ENCODE results near the gene VAV2. TPM values are rescaled to one million over a fixed set of nuclear protein-coding genes. Genes with fewer than 3 reads are reported as not detected.

VAV2 gene
- total RNA-seq, 1 experiment from 2014 or later = 25.0 TPM

- DNase-seq (ENCODE audit: low read depth in 1 of 2, low spot score in 2 of 2) = no peak
- Histone ChIP-seq H3K4me3 (no peak overlapping the region), H3K27ac (no peak overlapping the region), H3K9me3 (replicated peaks) (no peaks in the 10 kb centered on the region), H3K4me1 (replicated peaks) (no peaks in the 10 kb centered on the region), H3K27me3 (replicated peaks) (no peaks in the 10 kb centered on the region), H3K36me3 (peaks cover 43% of the 10 kb centered on the region)
Observed at GRCh38 chr9:133834080-133834976, 157.8 kb downstream of the VAV2 start.

GRCh38 chr9:133833388-133834025 lies 158.6 kb downstream of the VAV2 start:
- DNase-seq (ENCODE audit: low read depth in 1 of 2, low spot score in 2 of 2) = no peak
- Histone ChIP-seq H3K27me3 (replicated peaks) (no peaks in the 10 kb centered on the region), H3K9me3 (replicated peaks) (no peaks in the 10 kb centered on the region), H3K4me1 (replicated peaks) (no peaks in the 10 kb centered on the region), H3K27ac (no peak overlapping the region), H3K4me3 (no peak overlapping the region), H3K36me3 (peaks cover 51% of the 10 kb centered on the region)

- no peaks in the 10 kb centered on the region for H3K4me1 ChIP-seq (replicated peaks)
- no peak for DNase-seq (ENCODE audit: low read depth in 1 of 2, low spot score in 2 of 2)
- H3K36me3 ChIP-seq = peaks cover 52% of the 10 kb centered on the region
- H3K4me3 ChIP-seq = no peak overlapping the region
- H3K27me3 ChIP-seq (replicated peaks) = no peaks in the 10 kb centered on the region
- H3K27ac ChIP-seq = no peak overlapping the region
- no peaks in the 10 kb centered on the region for H3K9me3 ChIP-seq (replicated peaks)
Observed at GRCh38 chr9:133832877-133833276, 159.2 kb downstream of the VAV2 start.

GRCh38 chr9:133830711-133831110 lies 161.4 kb downstream of the VAV2 start:
- no peaks in the 10 kb centered on the region for H3K9me3 ChIP-seq (replicated peaks)
- DNase-seq (ENCODE audit: low read depth in 1 of 2, low spot score in 2 of 2) = no peak
- no peak overlapping the region for H3K27ac ChIP-seq
- no peaks in the 10 kb centered on the region for H3K27me3 ChIP-seq (replicated peaks)
- peaks cover 56% of the 10 kb centered on the region for H3K36me3 ChIP-seq
- no peak overlapping the region for H3K4me3 ChIP-seq
- no peaks in the 10 kb centered on the region for H3K4me1 ChIP-seq (replicated peaks)

GRCh38 chr9:133830310-133830709 lies 161.8 kb downstream of the VAV2 start:
- Histone ChIP-seq H3K4me3 (no peak overlapping the region), H3K27me3 (replicated peaks) (no peaks in the 10 kb centered on the region), H3K36me3 (peaks cover 56% of the 10 kb centered on the region), H3K9me3 (replicated peaks) (no peaks in the 10 kb centered on the region), H3K27ac (no peak overlapping the region), H3K4me1 (replicated peaks) (no peaks in the 10 kb centered on the region)
- no peak for DNase-seq (ENCODE audit: low read depth in 1 of 2, low spot score in 2 of 2)

GRCh38 chr9:133828338-133828997 lies 163.7 kb downstream of the VAV2 start:
- Histone ChIP-seq H3K27me3 (replicated peaks) (no peaks in the 10 kb centered on the region), H3K4me1 (replicated peaks) (no peaks in the 10 kb centered on the region), H3K27ac (no peak overlapping the region), H3K9me3 (replicated peaks) (no peaks in the 10 kb centered on the region), H3K4me3 (no peak overlapping the region), H3K36me3 (peaks cover 47% of the 10 kb centered on the region)
- no peak for DNase-seq (ENCODE audit: low read depth in 1 of 2, low spot score in 2 of 2)

- no peak for DNase-seq (ENCODE audit: low read depth in 1 of 2, low spot score in 2 of 2)
- no peaks in the 10 kb centered on the region for H3K4me1 ChIP-seq (replicated peaks)
Observed at GRCh38 chr9:133826289-133827085, 165.6 kb downstream of the VAV2 start.

GRCh38 chr9:133825555-133826218 lies 166.4 kb downstream of the VAV2 start:
- H3K9me3 ChIP-seq (replicated peaks) = no peaks in the 10 kb centered on the region
- no peak overlapping the region for H3K27ac ChIP-seq
- no peaks in the 10 kb centered on the region for H3K27me3 ChIP-seq (replicated peaks)
- no peak overlapping the region for H3K4me3 ChIP-seq
- no peak for DNase-seq (ENCODE audit: low read depth in 1 of 2, low spot score in 2 of 2)
- H3K4me1 ChIP-seq (replicated peaks) = no peaks in the 10 kb centered on the region
- peaks cover 45% of the 10 kb centered on the region for H3K36me3 ChIP-seq

More at GRCh38 chr9:133826289-133827085, 165.6 kb downstream of the VAV2 start:
- peaks cover 44% of the 10 kb centered on the region for H3K36me3 ChIP-seq
- H3K27ac ChIP-seq = no peak overlapping the region
- no peaks in the 10 kb centered on the region for H3K27me3 ChIP-seq (replicated peaks)
- no peaks in the 10 kb centered on the region for H3K9me3 ChIP-seq (replicated peaks)
- no peak overlapping the region for H3K4me3 ChIP-seq

- Histone ChIP-seq H3K4me1 (replicated peaks) (no peaks in the 10 kb centered on the region), H3K27me3 (replicated peaks) (no peaks in the 10 kb centered on the region), H3K36me3 (peaks cover 37% of the 10 kb centered on the region), H3K27ac (no peak overlapping the region), H3K9me3 (replicated peaks) (no peaks in the 10 kb centered on the region), H3K4me3 (no peak overlapping the region)
- no peak for DNase-seq (ENCODE audit: low read depth in 1 of 2, low spot score in 2 of 2)
Observed at GRCh38 chr9:133824802-133825186, 167.3 kb downstream of the VAV2 start.

GRCh38 chr9:133824106-133824801 lies 167.9 kb downstream of the VAV2 start:
- no peaks in the 10 kb centered on the region for H3K9me3 ChIP-seq (replicated peaks)
- H3K4me1 ChIP-seq (replicated peaks) = no peaks in the 10 kb centered on the region
- no peaks in the 10 kb centered on the region for H3K27me3 ChIP-seq (replicated peaks)
- H3K36me3 ChIP-seq = peaks cover 31% of the 10 kb centered on the region
- no peak overlapping the region for H3K27ac ChIP-seq
- H3K4me3 ChIP-seq = no peak overlapping the region
- no peak for DNase-seq (ENCODE audit: low read depth in 1 of 2, low spot score in 2 of 2)

- DNase-seq (ENCODE audit: low read depth in 1 of 2, low spot score in 2 of 2) = no peak
- Histone ChIP-seq H3K27me3 (replicated peaks) (no peaks in the 10 kb centered on the region), H3K36me3 (peaks cover 28% of the 10 kb centered on the region), H3K4me3 (no peak overlapping the region), H3K27ac (no peak overlapping the region), H3K9me3 (replicated peaks) (no peaks in the 10 kb centered on the region), H3K4me1 (replicated peaks) (no peaks in the 10 kb centered on the region)
Observed at GRCh38 chr9:133823189-133824105, 168.7 kb downstream of the VAV2 start.
